ENCODE measurements around the gene IP6K3.
A peak's percentile ranks its signal among the peaks of the same experiment; 100 is the strongest.

The IP6K3 gene

GRCh38 chr6:33758815-33759216 lies 12.1 kb upstream of the IP6K3 start:
- no peak for DNase-seq

GRCh38 chr6:33757906-33758305 lies 11.2 kb upstream of the IP6K3 start:
- DNase-seq = no peak

GRCh38 chr6:33757113-33757512 lies 10.4 kb upstream of the IP6K3 start:
- no peak for DNase-seq

- no peak for DNase-seq
These were observed 9.7 kb upstream of the IP6K3 start for GRCh38 chr6:33756211-33756954.

- DNase-seq = no peak
These were observed 8.6 kb upstream of the IP6K3 start for GRCh38 chr6:33755070-33755869.

- no peak for DNase-seq
These were observed 7.5 kb upstream of the IP6K3 start for GRCh38 chr6:33754222-33754621.

GRCh38 chr6:33752646-33753015 lies 5.9 kb upstream of the IP6K3 start:
- no peak for DNase-seq

- DNase-seq = no peak
These were observed 5.3 kb upstream of the IP6K3 start for GRCh38 chr6:33751771-33752645.

- no peak for DNase-seq
These were observed 3.7 kb upstream of the IP6K3 start for GRCh38 chr6:33750244-33750991.

GRCh38 chr6:33749401-33749800 lies 2.7 kb upstream of the IP6K3 start:
- DNase-seq = no peak

GRCh38 chr6:33748841-33749240 lies 2.1 kb upstream of the IP6K3 start:
- DNase-seq = no peak

GRCh38 chr6:33747823-33748222 lies 1.1 kb upstream of the IP6K3 start:
- no peak for DNase-seq

- peak; percentile 80 for DNase-seq
These were observed 587 bp downstream of the IP6K3 start for GRCh38 chr6:33746036-33746600.

GRCh38 chr6:33745548-33745947 lies 1.2 kb downstream of the IP6K3 start:
- DNase-seq = no peak

GRCh38 chr6:33744895-33745546 lies 1.7 kb downstream of the IP6K3 start:
- DNase-seq = no peak

- DNase-seq = peak; percentile 77
These were observed 2.5 kb downstream of the IP6K3 start for GRCh38 chr6:33744001-33744848.

- DNase-seq = no peak
These were observed 3.9 kb downstream of the IP6K3 start for GRCh38 chr6:33742837-33743236.

- DNase-seq = no peak
These were observed 4.6 kb downstream of the IP6K3 start for GRCh38 chr6:33742092-33742491.

- DNase-seq = no peak
These were observed 5.9 kb downstream of the IP6K3 start for GRCh38 chr6:33740794-33741193.

- no peak for DNase-seq
These were observed 6.5 kb downstream of the IP6K3 start for GRCh38 chr6:33740204-33740608.

GRCh38 chr6:33739571-33739970 lies 7.1 kb downstream of the IP6K3 start:
- no peak for DNase-seq
